ENCODE measurements around the gene GRIK3.

GRCh38 chr1:36752891-36753361 lies 281.4 kb downstream of the GRIK3 start:
- TF ChIP-seq CTCF (IDR thresholded peaks at IDR 0.05) = no peak
- no peak for TF ChIP-seq POLR2A (IDR thresholded peaks at IDR 0.05)

Measured in right lobe of liver (tissue), 4 donors.